SK-N-MC (cell line): ENCODE measurements around the gene CUEDC2.

Experiments used
- DNase-seq: peaks from one replicate; pipeline ENCODE4 v3.0.0-alpha.2; 2011; ENCODE audit warnings: low read depth, low spot score
- H3K27ac ChIP-seq: fragments of 200-600 bp; sonication (generic); 2 replicates; pipeline ENCODE4 v1.5.1; 2016; ENCODE audit warnings: mixed run types
- H3K36me3 ChIP-seq: fragments of 200-600 bp; sonication (generic); 2 replicates; pipeline ENCODE4 v1.6.1; 2017; ENCODE audit warnings: antibody characterized with exemption, low read length, mixed read lengths; ENCODE audit not compliant: insufficient read depth
- H3K4me3 ChIP-seq: fragments of 200-600 bp; sonication (generic); 2 replicates; pipeline ENCODE4 v1.5.1; 2016
- H3K9ac ChIP-seq: fragments of 200-600 bp; sonication (generic); 2 replicates; pipeline ENCODE4 v1.8.0; 2017; ENCODE audit warnings: mixed run types, mixed read lengths; ENCODE audit not compliant: insufficient read length
- H3K9me3 ChIP-seq: fragments of 200-600 bp; sonication (generic); 2 replicates; pipeline ENCODE4 v1.6.1; 2017; ENCODE audit warnings: low read depth, mild to moderate bottlenecking, antibody characterized with exemption, low read length, moderate library complexity, mixed read lengths
- EZH2 ChIP-seq: fragments of 200-600 bp; sonication (generic); IDR thresholded peaks from one replicate; pipeline ENCODE4 v1.6.1; 2017; ENCODE audit warnings: antibody characterized with exemption
- FOXP2 ChIP-seq: optimal IDR thresholded peaks from 2 replicates; pipeline ENCODE3; 2011; ENCODE audit warnings: mild to moderate bottlenecking, moderate library complexity; ENCODE audit not compliant: insufficient read depth; ENCODE audit errors: extremely low read length, control extremely low read depth
- POLR2AphosphoS5 ChIP-seq: IDR thresholded peaks from 2 replicates; pipeline ENCODE4 v1.6.1; 2012; ENCODE audit warnings: mild to moderate bottlenecking, low read depth, low read length, borderline replicate concordance

The CUEDC2 gene

GRCh38 chr10:102451105-102451969, 19.0 kb upstream of the CUEDC2 start, which contains the start of gene C10orf95:
Gene C10orf95, minus strand, starts transcription at chr10:102451543. Its CDS starts 450 bp downstream, at chr10:102451093.
- TF ChIP-seq FOXP2 (no peak), POLR2AphosphoS5 (no peak), EZH2 (no peak)
- peak within 1 kb of the TSS; percentile 65 for H3K9ac ChIP-seq
- H3K4me3 ChIP-seq: peak within 1 kb of the TSS; percentile 82
- no peaks in the 10 kb centered on the region for H3K9me3 ChIP-seq
- DNase-seq: no peak
- H3K27ac ChIP-seq: no peak within 1 kb of the TSS
- H3K36me3 ChIP-seq: no peaks in the 10 kb centered on the region

- H3K9me3 ChIP-seq: no peaks in the 10 kb centered on the region
- H3K27ac ChIP-seq: 0 out of 2 replicates have a peak overlapping the region, but pooled peaks have one; percentile 54
- peak overlapping the region; percentile 82 for H3K4me3 ChIP-seq
- no peaks in the 10 kb centered on the region for H3K36me3 ChIP-seq
- TF ChIP-seq EZH2 (no peak), POLR2AphosphoS5 (peak; percentile 31; the same call in 1 of the 2 replicates)
- DNase-seq: no peak
- H3K9ac ChIP-seq: peak overlapping the region; percentile 75
Measured at GRCh38 chr10:102450374-102451104, 18.2 kb upstream of the CUEDC2 start.

- no peaks in the 10 kb centered on the region for H3K9me3 ChIP-seq
- peak overlapping the region; percentile 54; the same call in 1 of the 2 replicates for H3K27ac ChIP-seq
- no peak for DNase-seq
- TF ChIP-seq EZH2: no peak
- no peak for TF ChIP-seq FOXP2
- TF ChIP-seq POLR2AphosphoS5: no peak; the same call in 1 of the 2 replicates
- H3K36me3 ChIP-seq: no peaks in the 10 kb centered on the region
- peak overlapping the region; percentile 82 for H3K4me3 ChIP-seq
- H3K9ac ChIP-seq: peak overlapping the region; percentile 75
Measured at GRCh38 chr10:102450124-102450373, 17.7 kb upstream of the CUEDC2 start.

GRCh38 chr10:102449321-102450123, 17.1 kb upstream of the CUEDC2 start:
- DNase-seq: no peak
- no peak for TF ChIP-seq EZH2
- peak; percentile 32; the same call in 1 of the 2 replicates for TF ChIP-seq POLR2AphosphoS5

GRCh38 chr10:102444851-102445250, 12.5 kb upstream of the CUEDC2 start:
- no peaks in the 10 kb centered on the region for H3K9me3 ChIP-seq
- no peak overlapping the region for H3K9ac ChIP-seq

More at GRCh38 chr10:102449321-102450123, 17.1 kb upstream of the CUEDC2 start:
- Histone ChIP-seq H3K27ac (peak overlapping the region; percentile 54; the same call in 1 of the 2 replicates), H3K4me3 (peak overlapping the region; percentile 82), H3K9ac (peak overlapping the region; percentile 75), H3K9me3 (no peaks in the 10 kb centered on the region), H3K36me3 (no peaks in the 10 kb centered on the region)

GRCh38 chr10:102438374-102438773, 6.0 kb upstream of the CUEDC2 start:
- no peak overlapping the region for H3K4me3 ChIP-seq
- H3K9ac ChIP-seq: no peak overlapping the region
- no peaks in the 10 kb centered on the region for H3K9me3 ChIP-seq
- no peak overlapping the region for H3K27ac ChIP-seq
- no peak for TF ChIP-seq EZH2
- no peak for TF ChIP-seq FOXP2
- TF ChIP-seq POLR2AphosphoS5: no peak
- no peak for DNase-seq
- no peaks in the 10 kb centered on the region for H3K36me3 ChIP-seq

More at GRCh38 chr10:102444851-102445250, 12.5 kb upstream of the CUEDC2 start:
- H3K4me3 ChIP-seq: no peak overlapping the region
- TF ChIP-seq FOXP2 (no peak), POLR2AphosphoS5 (no peak), EZH2 (no peak)
- no peaks in the 10 kb centered on the region for H3K36me3 ChIP-seq
- no peak for DNase-seq
- no peak overlapping the region for H3K27ac ChIP-seq

- H3K9me3 ChIP-seq: no peaks in the 10 kb centered on the region
- TF ChIP-seq POLR2AphosphoS5: no peak
- no peak for TF ChIP-seq EZH2
- no peak for TF ChIP-seq FOXP2
- no peak for DNase-seq
- no peak overlapping the region for H3K27ac ChIP-seq
- no peak overlapping the region for H3K9ac ChIP-seq
- H3K36me3 ChIP-seq: no peaks in the 10 kb centered on the region
- no peak overlapping the region for H3K4me3 ChIP-seq
Measured at GRCh38 chr10:102437515-102437914, 5.1 kb upstream of the CUEDC2 start.

GRCh38 chr10:102436312-102436711, 3.9 kb upstream of the CUEDC2 start:
- no peak overlapping the region for H3K4me3 ChIP-seq
- TF ChIP-seq FOXP2 (no peak), POLR2AphosphoS5 (no peak), EZH2 (no peak)
- DNase-seq: no peak
- no peaks in the 10 kb centered on the region for H3K36me3 ChIP-seq
- no peaks in the 10 kb centered on the region for H3K9me3 ChIP-seq
- no peak overlapping the region for H3K27ac ChIP-seq
- H3K9ac ChIP-seq: no peak overlapping the region
